ENCODE measurements around the gene COPG2. TPM values are rescaled to one million over a fixed set of nuclear protein-coding genes. Genes with fewer than 3 reads are reported as not detected.

COPG2 gene
- polyA plus RNA-seq, 1 of the 3 experiments (the other 2 are of a cell fraction), result 44.3 TPM

- no peaks in the 10 kb centered on the region for H3K4me1 ChIP-seq (ENCODE audit: control insufficient read depth in 1 of 2, insufficient read depth in 2 of 2, low read depth in 1 of 2, low read length in 1 of 2)
- no peaks in the 10 kb centered on the region for H3K9me2 ChIP-seq
- ChIA-PET POLR2A (interaction anchor here (0.6 kb wide), 1 partner anchor 10 kb away, joined by 3 read pairs; no protein-coding TSS in a partner anchor), CTCF (interaction anchor here (0.9 kb wide), 1 partner anchor 115 kb away, joined by 3 read pairs; no protein-coding TSS in a partner anchor)
- no peak overlapping the region for H2AFZ ChIP-seq (ENCODE audit: low read depth)
- H3K36me3 ChIP-seq (replicated peaks in 1 of 2; ENCODE audit: control insufficient read depth in 1 of 2, insufficient read depth in 2 of 2, low read length in 1 of 2), result peaks cover 50 to 65% of the 10 kb centered on the region in 2 experiments
- no peak overlapping the region for H3K9ac ChIP-seq
- no peaks in the 10 kb centered on the region for H4K20me1 ChIP-seq (ENCODE audit: insufficient read depth)
- no peak for DNase-seq
- H3K9me3 ChIP-seq, result no peaks in the 10 kb centered on the region
- H3K27ac ChIP-seq (ENCODE audit: low read depth in 2 of 2, low read length in 1 of 2), result no peak overlapping the region
- no peaks in the 10 kb centered on the region for H3F3A ChIP-seq (replicated peaks; ENCODE audit: insufficient read depth)
- TF ChIP-seq, protein P1, sequence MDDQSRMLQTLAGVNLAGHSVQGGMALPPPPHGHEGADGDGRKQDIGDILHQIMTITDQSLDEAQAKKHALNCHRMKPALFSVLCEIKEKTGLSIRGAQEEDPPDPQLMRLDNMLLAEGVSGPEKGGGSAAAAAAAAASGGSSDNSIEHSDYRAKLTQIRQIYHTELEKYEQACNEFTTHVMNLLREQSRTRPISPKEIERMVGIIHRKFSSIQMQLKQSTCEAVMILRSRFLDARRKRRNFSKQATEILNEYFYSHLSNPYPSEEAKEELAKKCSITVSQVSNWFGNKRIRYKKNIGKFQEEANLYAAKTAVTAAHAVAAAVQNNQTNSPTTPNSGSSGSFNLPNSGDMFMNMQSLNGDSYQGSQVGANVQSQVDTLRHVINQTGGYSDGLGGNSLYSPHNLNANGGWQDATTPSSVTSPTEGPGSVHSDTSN (IDR thresholded peaks at IDR 0.05), result no peak
- no peak for TF ChIP-seq EP300 (IDR thresholded peaks at IDR 0.05; ENCODE audit: borderline replicate concordance in 1 of 2, low read depth in 1 of 2, low read length in 1 of 2)
- no peaks in the 10 kb centered on the region for H3K27me3 ChIP-seq (ENCODE audit: insufficient read depth)
- H3K4me3 ChIP-seq (ENCODE audit: low read depth in 2 of 2, low read length in 1 of 2), result no peak overlapping the region
- H3K4me2 ChIP-seq, result no peak overlapping the region
- 91% methylated on average over 1 of the region's 1 CpG for WGBS (ENCODE audit: low lambda C conversion rate)
- no peaks in the 10 kb centered on the region for H3K79me2 ChIP-seq (ENCODE audit: insufficient read depth)
Measured at GRCh38 chr7:130606161-130606560, 62.4 kb downstream of the COPG2 start.

DNA sequence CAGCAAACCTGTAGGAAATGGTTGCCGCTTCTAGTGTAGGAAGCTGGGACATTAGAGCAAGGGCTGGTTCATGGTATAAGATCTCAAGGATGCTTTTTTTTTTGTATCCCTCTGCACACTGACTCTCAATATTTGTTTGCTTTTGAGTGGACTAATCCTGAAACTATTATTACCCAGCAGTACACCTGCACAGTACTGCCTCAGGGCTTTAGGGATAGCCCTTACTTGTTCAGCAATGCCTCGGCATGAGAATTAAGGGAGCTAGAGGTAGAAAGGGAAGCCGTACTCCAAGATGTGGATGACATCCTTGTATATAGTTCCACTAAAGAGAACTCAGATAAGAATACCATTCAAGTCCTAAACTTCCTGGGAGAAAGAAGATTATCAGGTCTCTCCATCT is 70.5 kb downstream of the COPG2 start:
- H3K36me3 ChIP-seq (replicated peaks in 1 of 2; ENCODE audit: control insufficient read depth in 1 of 2, insufficient read depth in 2 of 2, low read length in 1 of 2), result peaks cover 5 to 9% of the 10 kb centered on the region in 2 experiments
- no peaks in the 10 kb centered on the region for H3F3A ChIP-seq (replicated peaks; ENCODE audit: insufficient read depth)
- H3K9me3 ChIP-seq, result no peaks in the 10 kb centered on the region
- H2AFZ ChIP-seq (ENCODE audit: low read depth), result no peak overlapping the region
- no peaks in the 10 kb centered on the region for H3K79me2 ChIP-seq (ENCODE audit: insufficient read depth)
- WGBS (ENCODE audit: low lambda C conversion rate), result 90% methylated on average over 3 of the region's 3 CpGs
- no peaks in the 10 kb centered on the region for H3K27me3 ChIP-seq (ENCODE audit: insufficient read depth)
- POLR2A ChIA-PET, result no interaction called here
- no peak overlapping the region for H3K4me3 ChIP-seq (ENCODE audit: low read depth in 2 of 2, low read length in 1 of 2)
- no peaks in the 10 kb centered on the region for H3K9me2 ChIP-seq
- DNase-seq, result no peak
- no peak overlapping the region for H3K9ac ChIP-seq
- CTCF ChIA-PET, result interaction anchor here (1.1 kb wide), 1 partner anchor 320 kb away, joined by 3 read pairs; no protein-coding TSS in a partner anchor
- no peak overlapping the region for H3K27ac ChIP-seq (ENCODE audit: low read depth in 2 of 2, low read length in 1 of 2)
- no peaks in the 10 kb centered on the region for H4K20me1 ChIP-seq (ENCODE audit: insufficient read depth)
- H3K4me1 ChIP-seq (ENCODE audit: control insufficient read depth in 1 of 2, insufficient read depth in 2 of 2, low read depth in 1 of 2, low read length in 1 of 2), result no peaks in the 10 kb centered on the region
- TF ChIP-seq CTCF (IDR thresholded peaks at IDR 0.05) (no peak), TEAD4 (IDR thresholded peaks at IDR 0.05; ENCODE audit: borderline replicate concordance, insufficient read depth) (no peak), FOSL2 (IDR thresholded peaks at IDR 0.05; ENCODE audit: borderline replicate concordance, low read depth) (no peak), POLR2AphosphoS5 (IDR thresholded peaks at IDR 0.05; ENCODE audit: low read depth, low read length) (no peak), YY1 (IDR thresholded peaks at IDR 0.05; ENCODE audit: low read depth) (no peak), EP300 (IDR thresholded peaks at IDR 0.05; ENCODE audit: borderline replicate concordance in 1 of 2, low read depth in 1 of 2, low read length in 1 of 2) (no peak), IRF3 (IDR thresholded peaks at IDR 0.05; ENCODE audit: low read depth, low read length) (no peak), RFX5 (IDR thresholded peaks at IDR 0.05; ENCODE audit: low read length) (no peak), CHD2 (IDR thresholded peaks at IDR 0.05; ENCODE audit: low read length, partially characterized antibody) (no peak)
- TF ChIP-seq, protein P1 (IDR thresholded peaks at IDR 0.05), result no peak
- TF ChIP-seq, protein P2, sequence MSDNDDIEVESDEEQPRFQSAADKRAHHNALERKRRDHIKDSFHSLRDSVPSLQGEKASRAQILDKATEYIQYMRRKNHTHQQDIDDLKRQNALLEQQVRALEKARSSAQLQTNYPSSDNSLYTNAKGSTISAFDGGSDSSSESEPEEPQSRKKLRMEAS (IDR thresholded peaks at IDR 0.05; ENCODE audit: low read depth), result no peak
- H3K4me2 ChIP-seq, result no peak overlapping the region

All from SK-N-SH (cell line).